ENCODE measurements around the gene PRSS53.

The PRSS53 gene

DNA sequence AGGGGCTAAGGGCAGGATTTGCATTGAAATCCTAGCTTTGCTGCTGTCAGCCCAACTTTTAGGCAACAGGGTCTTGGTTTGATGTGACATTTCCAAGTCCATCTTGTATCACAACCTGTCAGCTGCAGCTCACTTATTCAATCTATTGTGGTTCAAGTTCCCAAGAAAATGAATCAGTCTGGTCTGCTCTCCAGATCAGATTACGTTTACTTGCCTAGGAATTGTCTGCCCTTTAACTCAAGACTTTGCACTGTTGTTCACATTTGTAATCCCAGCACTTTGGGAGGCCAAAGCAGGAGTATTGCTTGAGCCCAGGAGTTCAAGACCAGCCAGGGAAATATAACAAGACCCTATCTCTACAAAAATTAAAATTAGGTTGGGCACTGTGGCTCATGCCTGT lies 45.4 kb downstream of the PRSS53 start:
- H3K4me2 ChIP-seq (ENCODE audit: low read length) = no peak overlapping the region
- H3K9me3 ChIP-seq (ENCODE audit: insufficient read depth, low read depth, low read length) = peaks cover 1% of the 10 kb centered on the region
- H3K14ac ChIP-seq (ENCODE audit: low read length) = no peak overlapping the region
- no peak overlapping the region for H3K18ac ChIP-seq (ENCODE audit: low read length)
- H4K91ac ChIP-seq (ENCODE audit: low read depth, low read length) = no peak overlapping the region
- H3K36me3 ChIP-seq (ENCODE audit: control insufficient read depth in 1 of 2, insufficient read depth in 2 of 2, low read length in 2 of 2) = peaks cover 28 to 30% of the 10 kb centered on the region in 2 experiments
- no CpG with 5 or more reads among the region's 1 CpG for WGBS (ENCODE audit: extremely low coverage, insufficient coverage, insufficient read length)
- DNase-seq = no peak
- H3K27ac ChIP-seq (ENCODE audit: low read depth, low read length) = no peak overlapping the region
- no peak overlapping the region for H3K23ac ChIP-seq (ENCODE audit: low read length)
- H3K79me2 ChIP-seq (ENCODE audit: control insufficient read depth, insufficient read depth, low read length, poor library complexity) = no peaks in the 10 kb centered on the region
- H4K8ac ChIP-seq (ENCODE audit: low read depth, low read length) = no peak overlapping the region
- no peak overlapping the region for H2AK5ac ChIP-seq (ENCODE audit: low read length)
- no peaks in the 10 kb centered on the region for H3K27me3 ChIP-seq (ENCODE audit: insufficient read depth, low read length)
- H2BK5ac ChIP-seq (ENCODE audit: low read depth, low read length, poor library complexity) = no peak overlapping the region
- no peaks in the 10 kb centered on the region for H3K79me1 ChIP-seq (ENCODE audit: low read length)
- H2BK120ac ChIP-seq (ENCODE audit: insufficient read depth, low read length, poor library complexity) = no peak overlapping the region
- H3K4ac ChIP-seq (ENCODE audit: low read depth, low read length) = no peak overlapping the region
- no peak overlapping the region for H4K12ac ChIP-seq (ENCODE audit: low read depth, low read length)
- H2BK12ac ChIP-seq (ENCODE audit: low read length) = no peak overlapping the region
- no peak overlapping the region for H3K9ac ChIP-seq (ENCODE audit: low read length)
- no peak overlapping the region for H2AFZ ChIP-seq (ENCODE audit: insufficient read depth, low read length, poor library complexity)
- H3K4me3 ChIP-seq (ENCODE audit: low read depth, low read length) = no peak overlapping the region
- H3K4me1 ChIP-seq (ENCODE audit: control insufficient read depth in 1 of 2, insufficient read depth in 2 of 2, low read length in 2 of 2) = no peaks in the 10 kb centered on the region

DNA sequence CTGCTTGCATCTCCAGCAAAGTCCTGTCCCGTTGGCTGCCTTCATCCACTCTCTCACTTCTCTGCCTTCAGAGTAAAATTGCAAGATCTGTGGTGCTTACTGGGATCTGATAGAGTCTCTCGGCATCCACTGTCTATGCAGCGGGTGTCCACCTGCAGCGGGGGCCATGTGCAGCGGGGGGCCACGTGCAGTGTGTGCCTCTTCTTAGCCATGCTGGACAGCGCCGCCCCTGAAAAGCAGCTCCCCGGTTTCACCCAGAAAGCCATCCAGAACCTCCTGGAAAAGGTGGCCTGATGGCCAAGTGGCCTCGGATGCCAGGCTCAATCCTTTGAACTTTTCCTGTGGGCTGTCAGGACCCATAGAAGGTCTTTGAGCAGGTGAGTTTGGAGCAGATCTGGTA lies 45.9 kb downstream of the PRSS53 start:
- H3K36me3 ChIP-seq (ENCODE audit: control insufficient read depth in 1 of 2, insufficient read depth in 2 of 2, low read length in 2 of 2) = peaks cover 32 to 34% of the 10 kb centered on the region in 2 experiments
- no peaks in the 10 kb centered on the region for H3K79me1 ChIP-seq (ENCODE audit: low read length)
- H4K8ac ChIP-seq (ENCODE audit: low read depth, low read length) = no peak overlapping the region
- no peak overlapping the region for H2AK5ac ChIP-seq (ENCODE audit: low read length)
- H3K18ac ChIP-seq (ENCODE audit: low read length) = no peak overlapping the region
- no peaks in the 10 kb centered on the region for H3K4me1 ChIP-seq (ENCODE audit: control insufficient read depth in 1 of 2, insufficient read depth in 2 of 2, low read length in 2 of 2)
- no peak overlapping the region for H3K27ac ChIP-seq (ENCODE audit: low read depth, low read length)
- no peak overlapping the region for H3K9ac ChIP-seq (ENCODE audit: low read length)
- H4K12ac ChIP-seq (ENCODE audit: low read depth, low read length) = no peak overlapping the region
- H4K91ac ChIP-seq (ENCODE audit: low read depth, low read length) = no peak overlapping the region
- no peak for DNase-seq
- no peak overlapping the region for H2BK12ac ChIP-seq (ENCODE audit: low read length)
- H3K4me3 ChIP-seq (ENCODE audit: low read depth, low read length) = no peak overlapping the region
- H3K23ac ChIP-seq (ENCODE audit: low read length) = no peak overlapping the region
- H2AFZ ChIP-seq (ENCODE audit: insufficient read depth, low read length, poor library complexity) = no peak overlapping the region
- H2BK5ac ChIP-seq (ENCODE audit: low read depth, low read length, poor library complexity) = no peak overlapping the region
- H3K14ac ChIP-seq (ENCODE audit: low read length) = no peak overlapping the region
- peaks cover 1% of the 10 kb centered on the region for H3K9me3 ChIP-seq (ENCODE audit: insufficient read depth, low read depth, low read length)
- no peak overlapping the region for H2BK120ac ChIP-seq (ENCODE audit: insufficient read depth, low read length, poor library complexity)
- H3K4me2 ChIP-seq (ENCODE audit: low read length) = no peak overlapping the region
- H3K27me3 ChIP-seq (ENCODE audit: insufficient read depth, low read length) = no peaks in the 10 kb centered on the region
- H3K79me2 ChIP-seq (ENCODE audit: control insufficient read depth, insufficient read depth, low read length, poor library complexity) = no peaks in the 10 kb centered on the region
- H3K4ac ChIP-seq (ENCODE audit: low read depth, low read length) = no peak overlapping the region
- no CpG with 5 or more reads among the region's 10 CpGs for WGBS (ENCODE audit: extremely low coverage, insufficient coverage, insufficient read length)

DNA sequence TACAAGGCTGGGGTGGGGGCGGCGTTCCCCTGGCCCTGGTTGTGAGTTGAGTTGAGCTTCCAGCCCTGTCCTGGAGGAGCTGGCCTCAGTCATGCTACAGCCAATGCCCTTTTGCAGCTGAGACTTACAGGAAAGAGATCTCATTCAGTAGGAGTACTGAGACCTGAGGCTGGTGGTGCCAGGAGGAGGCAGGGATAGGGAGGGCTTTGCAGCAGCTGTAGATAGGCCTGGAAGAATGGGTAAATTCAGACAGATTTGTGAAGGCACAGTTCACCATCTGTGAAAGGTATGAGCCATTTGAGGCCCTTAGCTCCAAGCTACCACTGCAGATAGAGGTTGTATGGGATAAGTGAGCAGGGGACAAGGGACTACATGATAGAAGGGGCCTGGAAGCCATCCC lies 49.8 kb downstream of the PRSS53 start:
- H3K23ac ChIP-seq (ENCODE audit: low read length) = no peak overlapping the region
- no peak overlapping the region for H3K9ac ChIP-seq (ENCODE audit: low read length)
- peaks cover 1% of the 10 kb centered on the region for H3K9me3 ChIP-seq (ENCODE audit: insufficient read depth, low read depth, low read length)
- H3K4me2 ChIP-seq (ENCODE audit: low read length) = no peak overlapping the region
- no peak overlapping the region for H2BK12ac ChIP-seq (ENCODE audit: low read length)
- no CpG with 5 or more reads among the region's 2 CpGs for WGBS (ENCODE audit: extremely low coverage, insufficient coverage, insufficient read length)
- peaks cover under 1% of the 10 kb centered on the region for H3K79me1 ChIP-seq (ENCODE audit: low read length)
- H3K4ac ChIP-seq (ENCODE audit: low read depth, low read length) = no peak overlapping the region
- no peak overlapping the region for H2BK120ac ChIP-seq (ENCODE audit: insufficient read depth, low read length, poor library complexity)
- H3K27me3 ChIP-seq (ENCODE audit: insufficient read depth, low read length) = no peaks in the 10 kb centered on the region
- DNase-seq = no peak
- H2AK5ac ChIP-seq (ENCODE audit: low read length) = no peak overlapping the region
- no peak overlapping the region for H4K8ac ChIP-seq (ENCODE audit: low read depth, low read length)
- peaks cover 38% of the 10 kb centered on the region in 2 experiments for H3K36me3 ChIP-seq (ENCODE audit: control insufficient read depth in 1 of 2, insufficient read depth in 2 of 2, low read length in 2 of 2)
- peaks cover 0 to 3% of the 10 kb centered on the region in 2 experiments for H3K4me1 ChIP-seq (ENCODE audit: control insufficient read depth in 1 of 2, insufficient read depth in 2 of 2, low read length in 2 of 2)
- H3K4me3 ChIP-seq (ENCODE audit: low read depth, low read length) = no peak overlapping the region
- no peak overlapping the region for H3K18ac ChIP-seq (ENCODE audit: low read length)
- no peak overlapping the region for H2AFZ ChIP-seq (ENCODE audit: insufficient read depth, low read length, poor library complexity)
- H4K12ac ChIP-seq (ENCODE audit: low read depth, low read length) = no peak overlapping the region
- H2BK5ac ChIP-seq (ENCODE audit: low read depth, low read length, poor library complexity) = no peak overlapping the region
- H4K91ac ChIP-seq (ENCODE audit: low read depth, low read length) = no peak overlapping the region
- peaks cover under 1% of the 10 kb centered on the region for H3K79me2 ChIP-seq (ENCODE audit: control insufficient read depth, insufficient read depth, low read length, poor library complexity)
- no peak overlapping the region for H3K14ac ChIP-seq (ENCODE audit: low read length)
- H3K27ac ChIP-seq (ENCODE audit: low read depth, low read length) = no peak overlapping the region

DNA sequence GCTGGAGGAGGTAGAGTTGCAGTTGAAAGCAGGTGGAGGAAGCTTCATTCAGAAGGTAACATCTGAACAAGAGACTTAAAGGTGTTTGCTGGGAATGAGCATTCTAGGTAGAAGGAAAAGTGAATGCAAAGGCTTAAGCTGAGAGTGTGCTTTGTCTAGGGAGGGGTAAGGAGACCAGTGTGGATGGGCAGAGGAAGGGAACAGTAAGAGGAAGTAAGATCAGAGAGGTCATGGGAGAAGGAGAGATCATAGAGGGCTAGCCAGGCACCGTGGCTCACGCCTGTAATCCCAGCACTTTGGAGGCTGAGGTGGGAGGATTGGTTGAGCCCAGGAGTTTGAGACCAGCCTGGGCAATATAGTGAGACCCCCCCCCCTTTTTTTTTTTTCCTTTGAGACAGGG lies 52.1 kb downstream of the PRSS53 start:
- H3K79me1 ChIP-seq (ENCODE audit: low read length) = peaks cover 6% of the 10 kb centered on the region
- no peak overlapping the region for H3K14ac ChIP-seq (ENCODE audit: low read length)
- no peak overlapping the region for H4K12ac ChIP-seq (ENCODE audit: low read depth, low read length)
- H4K8ac ChIP-seq (ENCODE audit: low read depth, low read length) = no peak overlapping the region
- no peak for DNase-seq
- no peak overlapping the region for H3K4me3 ChIP-seq (ENCODE audit: low read depth, low read length)
- no peak overlapping the region for H3K4me2 ChIP-seq (ENCODE audit: low read length)
- H2BK120ac ChIP-seq (ENCODE audit: insufficient read depth, low read length, poor library complexity) = no peak overlapping the region
- no CpG with 5 or more reads among the region's 2 CpGs for WGBS (ENCODE audit: extremely low coverage, insufficient coverage, insufficient read length)
- H4K91ac ChIP-seq (ENCODE audit: low read depth, low read length) = no peak overlapping the region
- H2BK5ac ChIP-seq (ENCODE audit: low read depth, low read length, poor library complexity) = no peak overlapping the region
- H3K36me3 ChIP-seq (ENCODE audit: control insufficient read depth in 1 of 2, insufficient read depth in 2 of 2, low read length in 2 of 2) = peaks cover 33% of the 10 kb centered on the region in 2 experiments
- no peak overlapping the region for H3K4ac ChIP-seq (ENCODE audit: low read depth, low read length)
- H3K79me2 ChIP-seq (ENCODE audit: control insufficient read depth, insufficient read depth, low read length, poor library complexity) = peaks cover 4% of the 10 kb centered on the region
- H3K27me3 ChIP-seq (ENCODE audit: insufficient read depth, low read length) = no peaks in the 10 kb centered on the region
- H2AK5ac ChIP-seq (ENCODE audit: low read length) = no peak overlapping the region
- no peak overlapping the region for H3K18ac ChIP-seq (ENCODE audit: low read length)
- peaks cover 3% of the 10 kb centered on the region for H3K9me3 ChIP-seq (ENCODE audit: insufficient read depth, low read depth, low read length)
- no peak overlapping the region for H3K9ac ChIP-seq (ENCODE audit: low read length)
- no peak overlapping the region for H2BK12ac ChIP-seq (ENCODE audit: low read length)
- H3K23ac ChIP-seq (ENCODE audit: low read length) = no peak overlapping the region
- no peak overlapping the region for H3K27ac ChIP-seq (ENCODE audit: low read depth, low read length)
- peaks cover 6 to 10% of the 10 kb centered on the region in 2 experiments for H3K4me1 ChIP-seq (ENCODE audit: control insufficient read depth in 1 of 2, insufficient read depth in 2 of 2, low read length in 2 of 2)
- no peak overlapping the region for H2AFZ ChIP-seq (ENCODE audit: insufficient read depth, low read length, poor library complexity)

Data from trophoblast cell (in vitro differentiated cells and primary cell).